Lung (tissue), 12 donors: ENCODE measurements around the gene PRPF8. TPM values are rescaled to one million over a fixed set of nuclear protein-coding genes. Genes with fewer than 3 reads are reported as not detected.

Experiments
- ATAC-seq: fragments of 200-7000 bp; cut with Tn5 transposase; one replicate; pipeline ENCODE4 v1.9.1; 2020; ENCODE audit warnings: moderate number of reproducible peaks; ENCODE audit not compliant: insufficient read depth, low FRiP score
- DNase-seq, 3 donors: peaks; one replicate each; pipeline ENCODE4 v3.0.0-alpha.2; 2013 to 2017
- H3K27ac ChIP-seq, 2 donors: one replicate each; pipeline ENCODE4 v1.5.1; 2013; ENCODE audit warnings: mild to moderate bottlenecking in 2 of 2, moderate library complexity in 2 of 2, control low read depth in 1 of 2, inconsistent platforms in 1 of 2, low read depth in 1 of 2, low read length in 1 of 2
- H3K27me3 ChIP-seq, 3 donors: one replicate each; pipeline ENCODE4 v1.5.1; 2013; ENCODE audit warnings: low read length in 2 of 3; ENCODE audit not compliant: control insufficient read depth in 3 of 3, insufficient read depth in 3 of 3
- H3K36me3 ChIP-seq, 4 donors: one replicate each; pipeline ENCODE4 v1.5.1; 2013; ENCODE audit warnings: low read length in 4 of 4, mild to moderate bottlenecking in 1 of 4, moderate library complexity in 1 of 4; ENCODE audit not compliant: control insufficient read depth in 4 of 4, insufficient read depth in 4 of 4
- H3K4me1 ChIP-seq, 5 donors: one replicate each; pipeline ENCODE4 v1.5.1; 2013; ENCODE audit warnings: low read length in 5 of 5, mild to moderate bottlenecking in 2 of 5, moderate library complexity in 1 of 5; ENCODE audit not compliant: control insufficient read depth in 5 of 5, insufficient read depth in 5 of 5
- H3K4me3 ChIP-seq: one replicate; pipeline ENCODE4 v1.5.1; 2013; ENCODE audit warnings: mild to moderate bottlenecking, control low read depth, moderate library complexity
- H3K9ac ChIP-seq, 2 donors: one replicate each; pipeline ENCODE4 v1.5.1; 2013; ENCODE audit warnings: low read length in 2 of 2, control low read depth in 1 of 2; ENCODE audit not compliant: insufficient read depth in 1 of 2
- H3K9me3 ChIP-seq, 4 donors: one replicate each; pipeline ENCODE4 v1.5.1; 2013; ENCODE audit warnings: low read length in 3 of 4, mild to moderate bottlenecking in 1 of 4, moderate library complexity in 1 of 4; ENCODE audit not compliant: control insufficient read depth in 4 of 4, insufficient read depth in 3 of 4
- CTCF ChIP-seq: IDR thresholded peaks from 2 replicates; pipeline ENCODE4 v1.5.1; 2012; ENCODE audit warnings: mild to moderate bottlenecking; ENCODE audit errors: control extremely low read depth, extremely low read depth
- WGBS, 2 donors: extraction: QIAGEN DNeasy Blood & Tissue Kit; methylation state at CpG; one replicate each; pipeline ENCODE4 v1.1.7; 2013; 5-methylcytosine and 5-hydroxymethylcytosine counted together
- polyA plus RNA-seq, 2 donors: library from polyadenylated mRNA; stranded (reverse); fragments of 200-250 nt; gene quantifications; one replicate each; pipeline ENCODE4 v1.2.1, GENCODE V29; 2013
- total RNA-seq, 2 donors: library from RNA; depleted of rRNA in 1 of 2; stranded (reverse); fragments of >200 nt in 1 of 2; gene quantifications; one replicate each; pipeline ENCODE4 v1.2.1, GENCODE V29; 2014 to 2021
- donor health status: control.
- donor health status: control.
- donor health status: Bipolar disorder and iron deficiency.
- donor health status: healthy.
- donor health status: DM: yes; HTN: yes; CAD: no.

Gene PRPF8
- total and polyA plus RNA-seq, 4 donors = 97.2 to 277 (median 161) TPM

- Histone ChIP-seq H3K27ac (no peak overlapping the region), H3K27me3 (no peaks in the 10 kb centered on the region), H3K9ac (no peak overlapping the region), H3K9me3 (no peaks in the 10 kb centered on the region), H3K4me3 (no peak overlapping the region), H3K36me3 (peaks cover 0 to 18% (median 0%) of the 10 kb centered on the region in 4 donors), H3K4me1 (peaks cover 0 to 24% (median 3%) of the 10 kb centered on the region in 5 donors)
- 85% methylated on average over 13 of the region's 13 CpGs for WGBS, 2 donors
- no peak for TF ChIP-seq CTCF
- DNase-seq = peak; percentile 74 to 94 (median 90)
- ATAC-seq = no peak
Observed at GRCh38 chr17:1616101-1616500, 68.6 kb downstream of the PRPF8 start.

DNA sequence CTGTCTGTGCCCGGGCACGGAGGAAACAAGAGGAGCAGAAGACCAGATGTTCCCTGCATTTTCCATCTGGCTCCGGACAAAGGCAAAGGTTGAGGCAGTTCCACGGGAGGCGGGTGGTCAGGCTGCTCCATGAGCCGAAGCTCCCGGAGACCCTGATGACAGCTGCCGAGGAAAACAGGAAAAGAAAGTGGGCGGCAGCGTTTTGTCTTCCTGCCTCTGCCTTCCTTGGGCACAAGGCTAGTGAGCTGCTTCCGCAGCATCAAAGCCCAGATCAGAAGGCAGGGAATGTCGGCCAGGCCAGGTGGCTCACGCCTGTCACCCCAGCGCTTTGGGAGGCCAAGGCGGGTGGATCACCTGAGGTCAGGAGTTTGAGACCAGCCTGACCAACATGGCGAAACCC, 72.3 kb downstream of the PRPF8 start:
- TF ChIP-seq CTCF = no peak
- ATAC-seq (no peak), DNase-seq (peak in 1 of 3 donors; percentile 51)
- Histone ChIP-seq H3K27me3 (no peaks in the 10 kb centered on the region), H3K9me3 (no peaks in the 10 kb centered on the region), H3K4me1 (peaks cover 0 to 21% (median 3%) of the 10 kb centered on the region in 5 donors), H3K4me3 (no peak overlapping the region), H3K9ac (no peak overlapping the region), H3K36me3 (peaks cover 0 to 14% (median 0%) of the 10 kb centered on the region in 4 donors), H3K27ac (peak overlapping the region in 1 of 2 donors; percentile 74)
- 69 to 79% methylated on average over 16 of the region's 16 CpGs for WGBS, 2 donors

GRCh38 chr17:1611715-1612114, 73.0 kb downstream of the PRPF8 start:
- ATAC-seq (no peak), DNase-seq (no peak)
- no peaks in the 10 kb centered on the region for H3K27me3 ChIP-seq
- peaks cover 0 to 24% (median 2%) of the 10 kb centered on the region in 5 donors for H3K4me1 ChIP-seq
- no peaks in the 10 kb centered on the region for H3K9me3 ChIP-seq
- H3K27ac ChIP-seq = no peak overlapping the region
- no peak overlapping the region for H3K9ac ChIP-seq
- TF ChIP-seq CTCF = no peak
- WGBS, 2 donors = 51 to 78% methylated on average over 10 of the region's 10 CpGs
- no peak overlapping the region for H3K4me3 ChIP-seq
- H3K36me3 ChIP-seq = peaks cover 0 to 14% (median 0%) of the 10 kb centered on the region in 4 donors

DNA sequence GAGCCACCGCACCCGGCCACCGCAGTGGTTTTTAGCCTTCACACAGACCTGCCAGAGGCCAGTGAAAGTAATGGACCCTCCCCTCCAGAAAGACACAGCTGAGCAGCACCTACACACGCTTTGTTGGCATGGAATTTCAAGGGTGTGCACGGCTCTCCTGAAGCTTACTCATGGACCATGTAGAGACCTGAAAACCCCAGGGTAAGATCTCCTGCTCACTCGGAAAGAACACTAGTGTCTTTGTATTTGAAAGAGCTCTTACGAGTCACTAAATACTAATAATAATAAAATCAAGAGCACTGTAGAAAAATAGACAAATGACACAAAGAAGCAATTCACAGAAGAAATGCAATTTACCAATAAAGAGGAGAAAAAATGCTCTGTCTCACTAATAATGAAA, 76.0 kb downstream of the PRPF8 start:
- peaks cover 0 to 12% (median 0%) of the 10 kb centered on the region in 4 donors for H3K36me3 ChIP-seq
- no peaks in the 10 kb centered on the region for H3K27me3 ChIP-seq
- H3K4me3 ChIP-seq = no peak overlapping the region
- no peaks in the 10 kb centered on the region for H3K9me3 ChIP-seq
- H3K4me1 ChIP-seq = peaks cover 0 to 33% (median 6%) of the 10 kb centered on the region in 5 donors
- DNase-seq (no peak), ATAC-seq (no peak)
- no peak for TF ChIP-seq CTCF
- 96 to 97% methylated on average over 7 of the region's 7 CpGs for WGBS, 2 donors
- no peak overlapping the region for H3K9ac ChIP-seq
- no peak overlapping the region for H3K27ac ChIP-seq
